ENCODE data around the gene SMIM36. TPM values are rescaled to one million over a fixed set of nuclear protein-coding genes. Genes with fewer than 3 reads are reported as not detected.

The SMIM36 gene
- total and polyA plus RNA-seq, 10 of the 15 experiments (the other 5 are each of a cell fraction or from before 2014, with no cell fraction given), result not detected

GRCh38 chr17:55410722-55411462, 100.4 kb downstream of the SMIM36 start:
- Histone ChIP-seq H3K27ac (ENCODE audit: control insufficient read depth, insufficient read depth) (no peak overlapping the region), H3K36me3 (ENCODE audit: control insufficient read depth in 2 of 2, insufficient read depth in 2 of 2, low read length in 1 of 2) (peaks cover 10 to 45% of the 10 kb centered on the region in 2 experiments), H3K9ac (ENCODE audit: control insufficient read depth, insufficient read depth, low read length) (no peak overlapping the region), H3K4me2 (ENCODE audit: control insufficient read depth, insufficient read depth) (no peak overlapping the region), H3K4me3 (no peak overlapping the region), H3K4me1 (ENCODE audit: control insufficient read depth, insufficient read depth, low read length) (no peaks in the 10 kb centered on the region), H3K27me3 (replicated peaks in 1 of 2; ENCODE audit: control insufficient read depth in 2 of 2, insufficient read depth in 2 of 2, low read length in 1 of 2) (no peaks in the 10 kb centered on the region), H2AFZ (ENCODE audit: control insufficient read depth, low read depth, low read length) (no peak overlapping the region), H4K20me1 (ENCODE audit: control insufficient read depth, insufficient read depth) (no peaks in the 10 kb centered on the region), H3K79me2 (ENCODE audit: control insufficient read depth, insufficient read depth, low read length) (peaks cover 22% of the 10 kb centered on the region), H3K9me3 (replicated peaks; ENCODE audit: control insufficient read depth, insufficient read depth, low read length) (no peaks in the 10 kb centered on the region)
- intact Hi-C loops (cut with micrococcal nuclease; ENCODE audit: unreplicated experiment), result no loop called here
- ChIA-PET SMC1A (ENCODE audit: uncharacterized antibody, unreplicated experiment) (interaction anchor here (0.6 to 1.6 kb wide), 6 partner anchors 30 to 98 kb away, joined by 3 to 4 read pairs (median 3); no protein-coding TSS in a partner anchor), RAD21 (ENCODE audit: unreplicated experiment) (no interaction called here), POLR2A (interaction anchor here (0.8 to 1.2 kb wide), 2 partner anchors 11 to 12 kb away, joined by 3 to 4 read pairs; partner anchors contain the start of gene MMD), CTCF (interaction anchor here (1.2 to 1.5 kb wide), 2 partner anchors 20 to 54 kb away, joined by 3 read pairs; no protein-coding TSS in a partner anchor)
- 97% methylated on average over 5 of the region's 5 CpGs for WGBS (ENCODE audit: insufficient coverage, insufficient replicate concordance, low lambda C conversion rate, missing lambda C conversion rate)
- DNase-seq (ENCODE audit: low read depth, low spot score) (no peak), ATAC-seq (no peak), FAIRE-seq (no peak)
- in situ Hi-C loops (cut with MboI), result no loop called here
- no TSS peak for BruUV-seq (replicated peaks)
- TF ChIP-seq CTCF (IDR thresholded peaks at IDR 0.05 in 2 of 3, conservative IDR thresholded peaks at IDR 0.05 in 1 of 3; ENCODE audit: control insufficient read depth in 2 of 3, extremely low read depth in 1 of 3, insufficient read depth in 1 of 3, low read depth in 3 of 3, low read length in 3 of 3) (no peak), RELB (IDR thresholded peaks at IDR 0.05; ENCODE audit: low read depth) (no peak), MLLT1 (IDR thresholded peaks at IDR 0.05) (no peak), NRF1 (conservative IDR thresholded peaks at IDR 0.05; ENCODE audit: low read depth, low read length) (no peak), HDAC6 (IDR thresholded peaks at IDR 0.05; ENCODE audit: unreplicated experiment) (no peak), NFXL1 (IDR thresholded peaks at IDR 0.05; ENCODE audit: borderline replicate concordance) (no peak), RUNX3 (IDR thresholded peaks at IDR 0.05; ENCODE audit: low read length) (no peak), SMAD5 (IDR thresholded peaks at IDR 0.05; ENCODE audit: low read depth) (no peak), PAX5 (IDR thresholded peaks at IDR 0.05; ENCODE audit: borderline replicate concordance, low read depth, low read length) (no peak), BRCA1 (IDR thresholded peaks at IDR 0.05; ENCODE audit: low read depth, low read length) (no peak), EGR1 (IDR thresholded peaks at IDR 0.05; ENCODE audit: borderline replicate concordance in 1 of 2, low read depth in 2 of 2, low read length in 2 of 2) (no peak), SPI1 (IDR thresholded peaks at IDR 0.05; ENCODE audit: borderline replicate concordance, insufficient read depth, low read depth, low read length) (no peak), GATAD2B (conservative IDR thresholded peaks at IDR 0.05; ENCODE audit: low read depth) (no peak), RFX5 (IDR thresholded peaks at IDR 0.05; ENCODE audit: low read depth, low read length) (no peak), JUNB (IDR thresholded peaks at IDR 0.05) (no peak), ELK1 (IDR thresholded peaks at IDR 0.05; ENCODE audit: low read depth, low read length) (no peak), POLR2A (IDR thresholded peaks at IDR 0.05; ENCODE audit: low read depth, low read length) (no peak), NFYA (IDR thresholded peaks at IDR 0.05; ENCODE audit: borderline replicate concordance, low read depth, low read length) (no peak)
